K562 (cell line): ENCODE measurements around the gene SHROOM3. TPM values are rescaled to one million over a fixed set of nuclear protein-coding genes. Genes with fewer than 3 reads are reported as not detected.
A peak's percentile ranks its signal among the peaks of the same experiment; 100 is the strongest.

Experiments
- CBFA2T2 ChIP-seq: fragments of 450-650 bp; conservative IDR thresholded peaks from 2 replicates; pipeline ENCODE4 v1.6.1; 2017; ENCODE audit warnings: mild to moderate bottlenecking
- ESRRB ChIP-seq: fragments of 250-450 bp; sonication (Bioruptor Pico); IDR thresholded peaks from 2 replicates; pipeline ENCODE4 v1.5.0; 2020; ENCODE audit warnings: mild to moderate bottlenecking, moderate library complexity, borderline replicate concordance
- FOXP4 ChIP-seq: sonication (generic); formaldehyde crosslinking; IDR thresholded peaks from 2 replicates; pipeline ENCODE4 v1.8.0; 2022; ENCODE audit warnings: mild to moderate bottlenecking, missing genetic modification reagents, borderline replicate concordance
- HDAC1 ChIP-seq, 2 experiments: fragments of 450-650 bp; IDR thresholded peaks; 2 replicates each; pipeline ENCODE4 v1.6.1; 2016 to 2017; ENCODE audit warnings: inconsistent platforms in 1 of 2, mild to moderate bottlenecking in 1 of 2, moderate library complexity in 1 of 2
- KDM1A ChIP-seq, 2 experiments: fragments of 450-650 bp; IDR thresholded peaks; 2 replicates each; pipeline ENCODE4 v1.6.1; 2016; ENCODE audit warnings: mild to moderate bottlenecking in 2 of 2
- PBX2 ChIP-seq, 2 experiments: IDR thresholded peaks in 1 of 2; conservative IDR thresholded peaks in 1 of 2; 2 replicates each; pipeline ENCODE4 v1.6.1; 2016; ENCODE audit warnings: low read depth in 2 of 2, mild to moderate bottlenecking in 1 of 2, missing compliant biosample characterization in 1 of 2, missing genetic modification characterization in 1 of 2, moderate library complexity in 1 of 2
- PHB ChIP-seq: fragments of 250-450 bp; sonication (Bioruptor Pico); IDR thresholded peaks from 2 replicates; pipeline ENCODE4 v1.5.0; 2021
- TCF3 ChIP-seq: sonication (generic); formaldehyde crosslinking; IDR thresholded peaks from 2 replicates; pipeline ENCODE4 v1.4.0; 2020; ENCODE audit warnings: mild to moderate bottlenecking, missing genetic modification reagents
- ZNF76 ChIP-seq: fragments of 250-450 bp; sonication (Bioruptor Pico); IDR thresholded peaks from 2 replicates; pipeline ENCODE4 v1.4.0; 2020; ENCODE audit warnings: mild to moderate bottlenecking, moderate library complexity, borderline replicate concordance
- polyA plus RNA-seq, 8 experiments: library from polyadenylated mRNA; depleted of rRNA in 4 of 8; stranded (reverse) in 5 of 8; unstranded in 3 of 8; fragments of >200 nt; fragmentation: Nextera tagmentation in 2 of 8; fragmentation: Illumina TruSeq in 1 of 8; extraction: Ambion mirVana in 2 of 8; extraction: Trizol in 1 of 8; gene quantifications; 2 replicates each; pipeline versions ENCODE4 v1.2.1 to v1.2.3, GENCODE V29; 2011 to 2014; ENCODE audit warnings: inconsistent platforms in 1 of 8, missing spikeins in 1 of 8
- total RNA-seq, 7 experiments: library from RNA; depleted of rRNA in 6 of 7; stranded (reverse); fragments of >200 nt in 6 of 7; fragmentation: Illumina TruSeq in 2 of 7; extraction: Trizol in 2 of 7; gene quantifications; 2 replicates each; pipeline versions ENCODE4 v1.2.1 to v1.2.3, GENCODE V29; 2011 to 2021; ENCODE audit warnings: low replicate concordance in 1 of 7

Gene SHROOM3
- total and polyA plus RNA-seq, 9 of the 15 experiments (the other 6 are each of a cell fraction or from before 2014, with no cell fraction given), result 0.01 to 0.07 TPM; not detected in 7

GRCh38 chr4:76687746-76688448, 252.9 kb downstream of the SHROOM3 start (continued):
- TF ChIP-seq FOXP4 (CRISPR knock-in tag) (no peak), ESRRB (CRISPR knock-in tag) (no peak), ZNF76 (CRISPR knock-in tag) (no peak), KDM1A (IDR thresholded peaks at IDR 0.05) (peak in 1 of 2 experiments; percentile 17; a peak in 1 of 4 replicates), PHB (no peak), PBX2 (CRISPR knock-in tag; IDR thresholded peaks at IDR 0.05; ENCODE audit: low read depth) (no peak), PBX2 (tag; conservative IDR thresholded peaks at IDR 0.05; ENCODE audit: low read depth) (no peak), TCF3 (peak; percentile 45), CBFA2T2 (peak; percentile 70), HDAC1 (IDR thresholded peaks at IDR 0.05) (no peak)
